GM12864 (cell line): ENCODE results near the gene TRPV3.

Experiments
- DNase-seq: peaks from one replicate; pipeline ENCODE4 v3.0.0-alpha.2; 2011; ENCODE audit warnings: low read depth
- H3K4me3 ChIP-seq: 2 replicates; pipeline ENCODE4 v1.5.1; 2011; ENCODE audit warnings: mild to moderate bottlenecking, low read depth, low read length, control low read depth
- CTCF ChIP-seq: IDR thresholded peaks from 2 replicates; pipeline ENCODE4 v1.5.1; 2011; ENCODE audit warnings: low read depth, mild to moderate bottlenecking, moderate library complexity, low read length, control low read depth, inconsistent platforms; ENCODE audit errors: missing control alignments

Gene TRPV3

GRCh38 chr17:3596804-3597464 is 39.3 kb upstream of the TRPV3 start:
- H3K4me3 ChIP-seq: no peak overlapping the region
- no peak for DNase-seq
- TF ChIP-seq CTCF: no peak

- no peak for TF ChIP-seq CTCF
- DNase-seq: no peak
- H3K4me3 ChIP-seq: no peak overlapping the region
Measured at GRCh38 chr17:3594976-3595375, 37.4 kb upstream of the TRPV3 start.

DNA sequence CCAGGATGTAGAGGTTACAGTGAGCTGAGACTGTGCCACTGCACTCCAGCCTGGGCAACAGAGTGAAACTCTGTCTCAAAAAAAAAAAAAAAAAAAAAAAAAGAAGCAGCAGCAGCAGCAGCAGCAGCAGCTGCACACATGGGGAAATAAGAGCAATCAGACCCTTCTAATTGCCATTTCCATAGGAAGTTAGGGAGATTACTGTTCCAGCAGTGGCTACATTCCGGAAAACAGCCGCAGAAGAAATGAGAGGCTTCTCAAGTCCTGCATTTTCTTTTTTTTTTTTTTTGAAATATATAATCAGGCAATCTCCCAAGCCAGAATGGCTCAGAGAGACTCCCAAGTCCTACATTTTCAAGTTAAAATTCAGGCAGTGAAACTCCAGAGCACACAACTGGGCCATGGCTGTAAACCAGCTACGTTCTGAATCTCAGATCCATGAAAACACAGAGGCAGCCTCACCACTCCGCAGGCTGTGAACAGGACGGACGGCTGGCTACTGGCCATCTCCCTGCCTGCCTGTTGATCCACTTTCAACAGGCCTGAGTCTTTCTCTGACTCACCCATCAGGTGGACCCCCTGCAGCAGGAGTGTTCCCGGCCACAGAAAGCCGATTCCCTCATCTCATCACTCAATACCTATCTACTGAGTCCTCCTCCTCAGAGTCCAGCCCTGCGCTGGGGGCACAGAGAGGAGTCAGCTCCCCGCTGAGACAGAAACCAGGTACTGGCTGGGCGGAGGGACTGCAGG is 36.6 kb upstream of the TRPV3 start:
- TF ChIP-seq CTCF: no peak
- no peak overlapping the region for H3K4me3 ChIP-seq
- DNase-seq: no peak

DNA sequence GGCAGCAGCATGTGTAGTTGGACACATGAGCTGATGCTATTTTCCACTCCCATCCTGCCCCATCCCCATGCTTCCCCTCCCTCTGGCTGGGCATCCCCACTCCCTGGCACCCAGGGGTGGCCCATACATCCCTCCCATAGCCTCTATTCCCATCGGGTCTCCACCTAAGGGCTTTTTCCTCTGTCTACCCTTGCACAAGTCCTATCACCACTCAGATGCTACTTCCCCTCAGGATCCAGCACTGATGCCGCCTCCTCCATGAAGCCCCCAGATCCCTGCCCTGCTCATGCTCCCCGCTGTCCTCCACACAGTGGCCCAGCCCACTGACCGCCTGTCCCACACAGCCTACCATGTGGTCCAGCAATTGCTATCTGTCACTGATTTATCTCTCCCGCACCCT is 35.8 kb upstream of the TRPV3 start:
- H3K4me3 ChIP-seq: no peak overlapping the region
- TF ChIP-seq CTCF: no peak
- no peak for DNase-seq

DNA sequence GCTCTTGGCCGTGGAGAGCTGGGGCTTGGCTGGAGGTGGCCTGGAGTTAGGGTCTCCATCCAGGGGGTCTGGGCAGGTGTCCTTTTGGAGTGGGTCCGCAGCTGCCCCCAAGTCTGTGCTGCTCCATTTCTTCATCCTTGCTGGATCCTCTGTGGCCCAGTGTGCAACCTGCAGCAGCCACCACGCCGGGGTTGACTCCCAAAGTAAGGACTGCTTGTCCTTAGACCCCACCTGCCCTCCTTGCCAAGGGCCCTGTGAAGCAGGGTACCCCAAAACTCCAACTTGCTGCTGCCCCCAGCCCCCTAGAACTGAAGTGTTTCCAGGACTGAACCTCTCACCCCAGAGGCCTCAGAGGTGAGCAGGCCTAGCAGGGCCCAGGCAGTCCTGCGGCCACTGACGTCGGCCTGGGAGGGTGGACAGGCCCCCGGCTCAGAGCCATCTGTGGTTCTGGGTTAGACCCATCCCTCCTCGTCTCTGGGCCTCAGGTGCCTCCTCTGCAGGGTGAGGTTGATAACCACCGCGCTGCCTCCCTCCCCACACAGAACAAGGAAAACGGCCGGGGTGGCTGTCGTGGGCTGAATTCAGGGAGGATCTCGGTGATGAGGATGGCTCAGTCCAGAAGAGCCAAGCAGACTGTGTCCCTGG is 34.7 kb upstream of the TRPV3 start:
- TF ChIP-seq CTCF: no peak
- no peak overlapping the region for H3K4me3 ChIP-seq
- no peak for DNase-seq

- no peak overlapping the region for H3K4me3 ChIP-seq
- no peak for TF ChIP-seq CTCF
- no peak for DNase-seq
Measured at GRCh38 chr17:3590768-3591167, 33.2 kb upstream of the TRPV3 start.
